SK-N-SH (cell line): ENCODE measurements around the gene TEAD3. TPM values are rescaled to one million over a fixed set of nuclear protein-coding genes. Genes with fewer than 3 reads are reported as not detected.

ENCODE experiments used
- CTCF ChIA-PET: fragments of 300-600, 350-600 bp; formaldehyde crosslinking; extraction: SDS; loops from one replicate; lab custom pipeline; 2021; lab: Yijun Ruan, JAX
- POLR2A ChIA-PET: fragments of 350-600 bp; sonication (Branson Sonifier 250); formaldehyde crosslinking; extraction: SDS; loops from one replicate; lab custom pipeline; 2020; ENCODE audit warnings: antibody characterized with exemption, inconsistent platforms; lab: Yijun Ruan, JAX
- DNase-seq: peaks from one replicate; pipeline ENCODE4 v3.0.0; 2012
- H2AFZ ChIP-seq: fragments of 200-600 bp; sonication (generic); 2 replicates; pipeline ENCODE4 v1.8.1; 2016; ENCODE audit warnings: antibody characterized with exemption, mild to moderate bottlenecking, low read depth
- H3F3A ChIP-seq: fragments of 200-600 bp; sonication (generic); replicated peaks from 2 replicates; pipeline ENCODE3; 2016; ENCODE audit warnings: antibody characterized with exemption, mild to moderate bottlenecking; ENCODE audit not compliant: insufficient read depth
- H3K27ac ChIP-seq, 2 experiments: fragments of 200-500 bp in 1 of 2; fragments of 200-600 bp in 1 of 2; sonication (Bioruptor generic) in 1 of 2; sonication (generic), shearing (Covaris generic) in 1 of 2; 2 replicates each; pipeline versions ENCODE4 v1.5.1 to v1.6.1; 2014 to 2016; ENCODE audit warnings: low read depth in 2 of 2, inconsistent platforms in 1 of 2, low read length in 1 of 2, mild to moderate bottlenecking in 1 of 2, mixed read lengths in 1 of 2
- H3K27me3 ChIP-seq: fragments of 200-600 bp; sonication (generic), shearing (Covaris generic); 2 replicates; pipeline ENCODE4 v1.6.1; 2016; ENCODE audit warnings: mixed run types; ENCODE audit not compliant: insufficient read depth
- H3K36me3 ChIP-seq, 2 experiments: fragments of 200-500 bp in 1 of 2; fragments of 200-600 bp in 1 of 2; sonication (Bioruptor generic) in 1 of 2; sonication (generic) in 1 of 2; replicated peaks in 1 of 2; 2 replicates each; pipeline versions ENCODE3 to v1.5.1; 2014 to 2016; ENCODE audit warnings: low read length in 1 of 2, mild to moderate bottlenecking in 1 of 2; ENCODE audit not compliant: insufficient read depth in 2 of 2, control insufficient read depth in 1 of 2
- H3K4me1 ChIP-seq, 2 experiments: fragments of 200-500 bp in 1 of 2; fragments of 200-600 bp in 1 of 2; sonication (Bioruptor generic) in 1 of 2; sonication (generic), shearing (Covaris generic) in 1 of 2; 2 replicates each; pipeline versions ENCODE4 v1.5.1 to v1.6.1; 2014 to 2016; ENCODE audit warnings: low read depth in 1 of 2, low read length in 1 of 2, mixed run types in 1 of 2; ENCODE audit not compliant: insufficient read depth in 2 of 2, control insufficient read depth in 1 of 2
- H3K4me2 ChIP-seq: fragments of 200-600 bp; sonication (generic), shearing (Covaris generic); 2 replicates; pipeline ENCODE4 v1.6.1; 2017; ENCODE audit warnings: mixed run types
- H3K4me3 ChIP-seq, 2 experiments: fragments of 200-500 bp in 1 of 2; fragments of 200-600 bp in 1 of 2; sonication (Bioruptor generic) in 1 of 2; sonication (generic), shearing (Covaris generic) in 1 of 2; 2 replicates each; pipeline versions ENCODE4 v1.5.1 to v1.8.1; 2014 to 2016; ENCODE audit warnings: low read depth in 2 of 2, inconsistent platforms in 1 of 2, low read length in 1 of 2, mild to moderate bottlenecking in 1 of 2, mixed read lengths in 1 of 2, moderate library complexity in 1 of 2
- H3K79me2 ChIP-seq: fragments of 200-600 bp; sonication (generic); 2 replicates; pipeline ENCODE4 v1.8.1; 2017; ENCODE audit warnings: mild to moderate bottlenecking; ENCODE audit not compliant: insufficient read depth
- H3K9ac ChIP-seq: fragments of 200-600 bp; sonication (generic); 2 replicates; pipeline ENCODE4 v1.6.1; 2017; ENCODE audit warnings: mixed run types
- H3K9me2 ChIP-seq: fragments of 200-600 bp; sonication (generic); 2 replicates; pipeline ENCODE4 v1.6.1; 2017; ENCODE audit warnings: mixed run types
- H3K9me3 ChIP-seq: fragments of 200-600 bp; sonication (generic); 2 replicates; pipeline ENCODE4 v1.6.1; 2017; ENCODE audit warnings: mixed run types, mild to moderate bottlenecking, moderate library complexity
- H4K20me1 ChIP-seq: fragments of 200-600 bp; sonication (generic); 2 replicates; pipeline ENCODE4 v1.6.1; 2017; ENCODE audit warnings: mild to moderate bottlenecking, mixed run types; ENCODE audit not compliant: insufficient read depth
- CHD2 ChIP-seq: fragments of 150-350 bp; IDR thresholded peaks from 2 replicates; pipeline ENCODE4 v1.6.1; 2018; ENCODE audit warnings: low read length; ENCODE audit not compliant: partially characterized antibody
- ELF1 ChIP-seq: IDR thresholded peaks from 2 replicates; pipeline ENCODE4 v1.4.0; 2012
- EP300 ChIP-seq, 2 experiments: IDR thresholded peaks; 2 replicates each; pipeline versions ENCODE4 v1.4.0 to v1.6.1; 2012; ENCODE audit warnings: borderline replicate concordance in 1 of 2, low read depth in 1 of 2, low read length in 1 of 2
- EZH2phosphoT487 ChIP-seq: fragments of 200-600 bp; sonication (generic); IDR thresholded peaks from 2 replicates; pipeline ENCODE4 v1.6.1; 2017; ENCODE audit warnings: low read depth, mixed run types, mild to moderate bottlenecking, antibody characterized with exemption, moderate library complexity, borderline replicate concordance
- FOXJ3 ChIP-seq: sonication (generic); formaldehyde crosslinking; IDR thresholded peaks from 2 replicates; pipeline ENCODE4 v1.5.1; 2020; ENCODE audit warnings: mild to moderate bottlenecking, missing genetic modification reagents
- FOXM1 ChIP-seq: IDR thresholded peaks from 2 replicates; pipeline ENCODE4 v1.4.0; 2012; ENCODE audit warnings: low read depth, mild to moderate bottlenecking
- GABPA ChIP-seq: IDR thresholded peaks from 2 replicates; pipeline ENCODE4 v1.4.0; 2012; ENCODE audit warnings: low read depth, mild to moderate bottlenecking
- GATA2 ChIP-seq: sonication (generic); formaldehyde crosslinking; IDR thresholded peaks from 2 replicates; pipeline ENCODE4 v1.5.0; 2020; ENCODE audit warnings: mild to moderate bottlenecking, missing genetic modification reagents
- IRF3 ChIP-seq: fragments of 150-350 bp; IDR thresholded peaks from 2 replicates; pipeline ENCODE4 v1.6.1; 2016; ENCODE audit warnings: mild to moderate bottlenecking, low read depth, low read length
- JUND ChIP-seq: IDR thresholded peaks from 2 replicates; pipeline ENCODE4 v1.4.0; 2012
- MEF2A ChIP-seq: IDR thresholded peaks from 2 replicates; pipeline ENCODE4 v1.4.0; 2012; ENCODE audit warnings: low read depth, borderline replicate concordance
- NFIC ChIP-seq: IDR thresholded peaks from 2 replicates; pipeline ENCODE4 v1.4.0; 2012; ENCODE audit warnings: borderline replicate concordance
- RAD21 ChIP-seq: IDR thresholded peaks from 2 replicates; pipeline ENCODE4 v1.6.1; 2012; ENCODE audit warnings: mild to moderate bottlenecking, low read length
- RFX5 ChIP-seq: IDR thresholded peaks from 2 replicates; pipeline ENCODE4 v1.6.1; 2012; ENCODE audit warnings: mild to moderate bottlenecking, improper control_type of control experiment, low read length
- SIN3A ChIP-seq: IDR thresholded peaks from 2 replicates; pipeline ENCODE4 v1.6.1; 2012; ENCODE audit warnings: low read depth, mild to moderate bottlenecking, low read length, moderate library complexity, borderline replicate concordance
- SMC3 ChIP-seq: IDR thresholded peaks from 2 replicates; pipeline ENCODE4 v1.6.1; 2012; ENCODE audit warnings: low read depth, low read length, improper control_type of control experiment
- TAF1 ChIP-seq: IDR thresholded peaks from 2 replicates; pipeline ENCODE4 v1.6.1; 2012; ENCODE audit warnings: low read depth, mild to moderate bottlenecking, low read length, moderate library complexity, borderline replicate concordance
- TCF12 ChIP-seq: IDR thresholded peaks from 2 replicates; pipeline ENCODE4 v1.4.0; 2012
- USF1 ChIP-seq: IDR thresholded peaks from 2 replicates; pipeline ENCODE4 v1.4.0; 2012; ENCODE audit warnings: low read depth, borderline replicate concordance
- ZBTB33 ChIP-seq: IDR thresholded peaks from 2 replicates; pipeline ENCODE4 v1.4.0; 2012; ENCODE audit warnings: low read depth, borderline replicate concordance
- WGBS: methylation state at CpG from one replicate; pipeline ENCODE4 v1.1.6; 2017; ENCODE audit warnings: low lambda C conversion rate; 5-methylcytosine and 5-hydroxymethylcytosine counted together
- polyA plus RNA-seq, 3 experiments: library from polyadenylated mRNA; depleted of rRNA; stranded (reverse); fragments of >200 nt; gene quantifications; 2 replicates each; pipeline ENCODE4 v1.2.3, GENCODE V29; 2012

TEAD3 gene
- polyA plus RNA-seq, 1 of the 3 experiments (the other 2 are of a cell fraction), result 7.1 TPM

DNA sequence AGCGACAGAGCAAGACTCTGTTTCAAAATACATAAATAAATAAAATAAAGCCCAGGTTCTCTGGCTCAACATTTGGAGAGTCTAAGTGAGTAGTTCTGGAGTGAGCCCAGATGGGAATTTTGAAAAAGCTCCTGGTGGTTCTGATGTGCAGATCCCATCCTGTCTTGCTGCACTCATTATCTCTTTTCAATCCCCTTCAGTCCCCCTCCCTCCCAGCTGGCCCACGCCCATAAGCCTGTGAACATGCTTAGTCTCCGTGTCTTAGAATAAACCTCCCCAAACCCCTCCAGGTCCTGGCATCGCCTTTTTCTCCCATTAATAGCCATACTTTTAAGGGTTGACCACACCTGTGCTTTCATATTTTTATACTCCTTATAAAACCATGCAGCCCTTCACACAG, 35.2 kb upstream of the TEAD3 start:
- POLR2A ChIA-PET, result interaction anchor here (1.1 kb wide), 1 partner anchor 205 kb away, joined by 4 read pairs; the partner anchor contains the start of gene ARMC12
- 68% methylated on average over 4 of the region's 4 CpGs for WGBS

GRCh38 chr6:35524380-35525020, 27.6 kb upstream of the TEAD3 start:
- no peak overlapping the region for H3K9ac ChIP-seq
- no peaks in the 10 kb centered on the region for H3K9me3 ChIP-seq
- no peaks in the 10 kb centered on the region for H3K79me2 ChIP-seq
- WGBS, result 70% methylated on average over 3 of the region's 3 CpGs
- ChIA-PET POLR2A (no interaction called here), CTCF (interaction anchor here (0.8 to 7.0 kb wide), 13 partner anchors 8 to 213 kb away, joined by 3 to 127 read pairs (median 12); partner anchors contain the start of genes ARMC12 and TEAD3)
- DNase-seq, result no peak
- H3K27me3 ChIP-seq, result no peaks in the 10 kb centered on the region
- no peaks in the 10 kb centered on the region for H3F3A ChIP-seq
- no peaks in the 10 kb centered on the region for H3K9me2 ChIP-seq
- H2AFZ ChIP-seq, result no peak overlapping the region
- H3K4me1 ChIP-seq, result peaks cover 0 to 5% of the 10 kb centered on the region in 2 experiments; a peak in 1 of 4 replicates
- H3K4me3 ChIP-seq, result no peak overlapping the region
- no peak overlapping the region for H3K27ac ChIP-seq
- H3K36me3 ChIP-seq, result no peaks in the 10 kb centered on the region
- no peak overlapping the region for H3K4me2 ChIP-seq
- TF ChIP-seq SIN3A, result no peak
- no peak for TF ChIP-seq GABPA
- no peak for TF ChIP-seq ELF1
- TF ChIP-seq CHD2, result no peak
- no peak for TF ChIP-seq MEF2A
- TF ChIP-seq FOXJ3 (CRISPR knock-in tag), result no peak
- TF ChIP-seq RAD21, result no peak
- no peak for TF ChIP-seq GATA2
- no peak for TF ChIP-seq SMC3
- TF ChIP-seq USF1, result no peak
- TF ChIP-seq IRF3, result no peak
- no peak for TF ChIP-seq JUND
- TF ChIP-seq NFIC, result no peak
- TF ChIP-seq TCF12, result no peak
- TF ChIP-seq ZBTB33, result no peak
- TF ChIP-seq EZH2phosphoT487, result no peak
- no peak for TF ChIP-seq TAF1
- no peak for TF ChIP-seq FOXM1
- no peaks in the 10 kb centered on the region for H4K20me1 ChIP-seq

More for the DNA sequence above, 35.2 kb upstream of the TEAD3 start:
- Histone ChIP-seq H3K4me1 (peaks cover 0 to 30% of the 10 kb centered on the region in 2 experiments; a peak in 1 of 4 replicates), H3K27me3 (no peaks in the 10 kb centered on the region), H3K9ac (no peak overlapping the region), H3K4me3 (no peak overlapping the region), H2AFZ (no peak overlapping the region), H3K79me2 (no peaks in the 10 kb centered on the region), H3K9me3 (no peaks in the 10 kb centered on the region), H4K20me1 (no peaks in the 10 kb centered on the region), H3K36me3 (no peaks in the 10 kb centered on the region), H3K9me2 (no peaks in the 10 kb centered on the region), H3K27ac (peak overlapping the region in 1 of 2 experiments; percentile 5; a peak in 1 of 4 replicates), H3F3A (no peaks in the 10 kb centered on the region), H3K4me2 (no peak overlapping the region)
- DNase-seq, result no peak
- no peak for TF ChIP-seq RFX5
- TF ChIP-seq EP300 (IDR thresholded peaks at IDR 0.05; ENCODE audit: borderline replicate concordance in 1 of 2, low read depth in 1 of 2, low read length in 1 of 2), result 0 out of 4 replicates have a peak, but pooled peaks of 1 of the 2 experiments have one; percentile 7
- TF ChIP-seq FOXM1, result no peak
- CTCF ChIA-PET, result interaction anchor here (0.7 to 5.3 kb wide), 7 partner anchors 10 to 205 kb away, joined by 3 to 34 read pairs (median 6); no protein-coding TSS in a partner anchor
